GM23248 (cell line): ENCODE results near the gene ZNF532.

ENCODE experiments used
- EZH2 ChIP-seq: fragments of 200-600 bp; sonication (generic); IDR thresholded peaks from 2 replicates; pipeline ENCODE4 v1.6.1; 2018; ENCODE audit warnings: antibody characterized with exemption, mild to moderate bottlenecking; ENCODE audit not compliant: insufficient read depth, poor library complexity, severe bottlenecking
- EZH2phosphoT487 ChIP-seq: fragments of 200-600 bp; sonication (generic); IDR thresholded peaks from 2 replicates; pipeline ENCODE4 v1.6.1; 2018; ENCODE audit warnings: antibody characterized with exemption, moderate library complexity, mild to moderate bottlenecking, low read depth; ENCODE audit not compliant: insufficient read depth

GRCh38 chr18:59013744-59014143 is 149.1 kb downstream of the ZNF532 start:
- no peak for TF ChIP-seq EZH2phosphoT487
- TF ChIP-seq EZH2, result no peak
